ENCODE measurements around the gene KCNN4. TPM values are rescaled to one million over a fixed set of nuclear protein-coding genes. Genes with fewer than 3 reads are reported as not detected.
A peak's percentile ranks its signal among the peaks of the same experiment; 100 is the strongest.
"Not testable (repeated sequence)": the region's sequence is repeated elsewhere in the genome, so short reads cannot be mapped to it uniquely, and the experiment has no call there.

The KCNN4 gene
- total RNA-seq, 1 donor from 2014 or later, result 185 TPM

- H3K4me3 Mint-ChIP-seq, result peak overlapping the region; percentile 50
- peak overlapping the region; percentile 90 for H3K27ac Mint-ChIP-seq
- H3K9me3 Mint-ChIP-seq; H3K27me3 Mint-ChIP-seq (ENCODE audit: insufficient read depth); DNase-seq (ENCODE audit: low spot score): not testable (repeated sequence)
- H3K36me3 Mint-ChIP-seq (ENCODE audit: low read depth), result peaks cover 65% of the 10 kb centered on the region
- intact Hi-C loops (cut with micrococcal nuclease), result loop anchor here (1.0 to 5.0 kb wide), 5 partner anchors 10 to 237 kb away; partner anchors contain the start of genes ETHE1 and SMG9
- peaks cover 84% of the 10 kb centered on the region for H3K4me1 Mint-ChIP-seq (ENCODE audit: low read depth)
Measured at GRCh38 chr19:43764684-43765083, 16.1 kb downstream of the KCNN4 start.

DNA sequence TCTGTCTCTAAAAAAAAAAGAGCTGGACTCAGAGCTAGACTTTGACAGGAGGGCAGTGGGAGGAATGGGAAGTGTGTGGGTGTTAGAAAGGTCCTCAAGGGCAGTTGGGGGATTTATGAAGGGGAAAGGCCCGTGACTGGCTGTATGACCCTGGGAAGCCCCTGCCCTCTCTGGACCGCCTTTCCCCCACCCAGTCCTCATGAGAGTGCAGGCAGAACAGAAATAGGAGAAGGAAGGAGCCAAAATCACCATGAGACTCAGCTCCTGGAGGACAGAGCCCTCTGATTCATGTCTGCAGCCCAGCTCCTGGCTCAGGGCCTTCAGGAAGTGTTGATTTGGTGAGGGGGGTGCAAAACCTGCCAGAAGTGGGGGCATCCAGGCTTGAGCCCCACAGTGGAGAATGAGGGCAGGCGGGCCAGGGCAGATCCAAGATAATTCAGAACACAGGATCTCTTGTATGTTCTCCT, 17.3 kb downstream of the KCNN4 start:
- peaks cover 61% of the 10 kb centered on the region for H3K36me3 Mint-ChIP-seq (ENCODE audit: low read depth)
- peak overlapping the region; percentile 89 for H3K27ac Mint-ChIP-seq
- peak overlapping the region; percentile 57 for H3K4me3 Mint-ChIP-seq
- no peaks in the 10 kb centered on the region for H3K9me3 Mint-ChIP-seq
- intact Hi-C loops (cut with micrococcal nuclease), result no loop called here
- no peak for DNase-seq (ENCODE audit: low spot score)
- H3K27me3 Mint-ChIP-seq (ENCODE audit: insufficient read depth), result no peaks in the 10 kb centered on the region
- H3K4me1 Mint-ChIP-seq (ENCODE audit: low read depth), result peaks cover 81% of the 10 kb centered on the region

DNA sequence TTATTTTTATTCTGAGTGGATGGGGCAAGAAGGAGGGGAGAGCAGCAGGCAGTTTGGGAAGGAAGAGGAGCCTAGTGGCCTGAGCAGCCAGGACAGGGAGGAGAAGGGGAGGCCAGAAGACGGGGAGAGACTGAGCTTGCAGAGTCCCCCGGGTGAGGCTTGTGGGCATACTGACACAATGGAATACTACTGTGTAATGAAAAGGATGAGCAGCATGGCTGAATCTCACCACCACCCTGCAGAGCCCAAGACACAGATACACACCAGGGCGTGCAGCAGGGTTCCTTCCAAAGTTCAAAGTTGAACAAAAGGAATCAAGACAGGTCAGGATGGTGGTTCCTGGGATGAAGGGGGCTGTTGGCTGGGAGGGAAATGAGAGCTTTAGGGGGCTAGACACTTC, 18.0 kb downstream of the KCNN4 start:
- no peak for DNase-seq (ENCODE audit: low spot score)
- Mint-ChIP-seq H3K36me3 (ENCODE audit: low read depth) (peaks cover 56% of the 10 kb centered on the region), H3K27ac (peak overlapping the region; percentile 89), H3K4me1 (ENCODE audit: low read depth) (peaks cover 74% of the 10 kb centered on the region), H3K27me3 (ENCODE audit: insufficient read depth) (no peaks in the 10 kb centered on the region), H3K9me3 (no peaks in the 10 kb centered on the region), H3K4me3 (no peak overlapping the region)
- intact Hi-C loops (cut with micrococcal nuclease), result no loop called here

GRCh38 chr19:43760941-43761340, 19.8 kb downstream of the KCNN4 start:
- no peak for DNase-seq (ENCODE audit: low spot score)
- peak overlapping the region; percentile 76 for H3K27ac Mint-ChIP-seq

GRCh38 chr19:43759515-43759914, 21.3 kb downstream of the KCNN4 start:
- Mint-ChIP-seq H3K36me3 (ENCODE audit: low read depth) (peaks cover 48% of the 10 kb centered on the region), H3K4me1 (ENCODE audit: low read depth) (peaks cover 61% of the 10 kb centered on the region), H3K27ac (peak overlapping the region; percentile 5), H3K4me3 (no peak overlapping the region), H3K9me3 (no peaks in the 10 kb centered on the region), H3K27me3 (ENCODE audit: insufficient read depth) (peaks cover 1% of the 10 kb centered on the region)
- intact Hi-C loops (cut with micrococcal nuclease), result no loop called here
- DNase-seq (ENCODE audit: low spot score), result no peak

More at GRCh38 chr19:43760941-43761340, 19.8 kb downstream of the KCNN4 start:
- peaks cover 47% of the 10 kb centered on the region for H3K36me3 Mint-ChIP-seq (ENCODE audit: low read depth)
- no peaks in the 10 kb centered on the region for H3K9me3 Mint-ChIP-seq
- H3K4me1 Mint-ChIP-seq (ENCODE audit: low read depth), result peaks cover 74% of the 10 kb centered on the region
- no peak overlapping the region for H3K4me3 Mint-ChIP-seq
- no peaks in the 10 kb centered on the region for H3K27me3 Mint-ChIP-seq (ENCODE audit: insufficient read depth)
- intact Hi-C loops (cut with micrococcal nuclease), result no loop called here

GRCh38 chr19:43755256-43755801, 25.4 kb downstream of the KCNN4 start:
- Mint-ChIP-seq H3K4me1 (ENCODE audit: low read depth) (peaks cover 52% of the 10 kb centered on the region), H3K9me3 (no peaks in the 10 kb centered on the region), H3K27me3 (ENCODE audit: insufficient read depth) (peaks cover 2% of the 10 kb centered on the region), H3K36me3 (ENCODE audit: low read depth) (peaks cover 40% of the 10 kb centered on the region), H3K27ac (peak overlapping the region; percentile 100), H3K4me3 (peak overlapping the region; percentile 98)
- intact Hi-C loops (cut with micrococcal nuclease), result loop anchor here (2.0 kb wide), 1 partner anchor 223 kb away; the partner anchor contains the start of gene ZNF575
- peak; percentile 79 for DNase-seq (ENCODE audit: low spot score)

DNA sequence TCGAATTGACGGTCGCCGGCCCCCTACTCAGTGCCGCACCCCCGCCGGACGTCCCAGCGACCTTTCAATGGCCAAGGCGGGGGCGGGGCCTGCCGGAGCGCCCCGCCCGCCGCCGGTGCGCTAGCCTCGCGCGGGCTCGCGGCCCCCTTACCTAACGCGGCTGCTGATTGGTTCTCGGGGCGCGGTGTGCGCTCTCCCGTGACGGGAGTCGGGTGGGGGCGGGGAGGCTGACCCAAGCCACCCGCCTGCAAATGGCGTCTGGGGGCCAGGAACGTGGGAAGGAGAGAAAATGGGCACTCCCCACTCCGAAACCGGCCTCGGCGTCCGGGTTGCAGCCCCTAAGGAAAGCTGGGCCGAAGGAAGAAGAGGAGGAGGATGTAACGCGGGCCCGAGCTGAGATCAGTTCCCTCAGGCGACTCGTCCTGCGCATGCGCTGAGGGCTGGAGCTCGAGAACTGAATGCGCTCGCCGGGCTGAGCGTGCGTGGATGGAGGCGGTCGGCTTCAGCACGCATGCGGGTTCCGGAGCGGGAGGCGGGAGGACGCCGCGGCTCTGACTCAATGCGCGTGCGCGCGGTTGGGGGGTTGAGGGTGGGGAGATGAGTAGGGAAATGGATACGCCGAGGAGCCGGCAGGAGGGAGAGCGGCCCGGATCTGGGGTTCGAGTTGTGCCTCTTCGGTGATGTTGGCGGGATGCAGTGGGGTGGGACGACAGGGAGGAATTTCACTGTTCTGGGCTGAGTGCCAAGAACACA, 26.1 kb downstream of the KCNN4 start, which contains the start of gene SMG9:
Gene SMG9 (minus strand): TSS at position 460 of the 753 bp plus-strand sequence. CDS start 4,221 bp downstream, outside the sequence.
- H3K4me3 Mint-ChIP-seq, result peak within 1 kb of the TSS; percentile 98
- intact Hi-C loops (cut with micrococcal nuclease), result loop anchor here (1.0 to 2.0 kb wide), 11 partner anchors 9 to 993 kb away; partner anchors contain the start of genes IRGQ, ZNF283, ZNF428 and ZNF575
- peak; percentile 99 for DNase-seq (ENCODE audit: low spot score)
- H3K36me3 Mint-ChIP-seq (ENCODE audit: low read depth), result peaks cover 46% of the 10 kb centered on the region
- H3K4me1 Mint-ChIP-seq (ENCODE audit: low read depth), result peaks cover 57% of the 10 kb centered on the region
- peaks cover 2% of the 10 kb centered on the region for H3K27me3 Mint-ChIP-seq (ENCODE audit: insufficient read depth)
- peak within 1 kb of the TSS; percentile 100 for H3K27ac Mint-ChIP-seq
- H3K9me3 Mint-ChIP-seq, result no peaks in the 10 kb centered on the region

GRCh38 chr19:43754253-43754502, 26.6 kb downstream of the KCNN4 start:
- peaks cover 43% of the 10 kb centered on the region for H3K36me3 Mint-ChIP-seq (ENCODE audit: low read depth)
- H3K27me3 Mint-ChIP-seq (ENCODE audit: insufficient read depth), result peaks cover 2% of the 10 kb centered on the region
- H3K4me3 Mint-ChIP-seq, result peak overlapping the region; percentile 98
- H3K4me1 Mint-ChIP-seq (ENCODE audit: low read depth), result peaks cover 57% of the 10 kb centered on the region
- no peaks in the 10 kb centered on the region for H3K9me3 Mint-ChIP-seq
- DNase-seq (ENCODE audit: low spot score), result no peak
- H3K27ac Mint-ChIP-seq, result peak overlapping the region; percentile 100
- intact Hi-C loops (cut with micrococcal nuclease), result loop anchor here (1.0 to 2.0 kb wide), 11 partner anchors 9 to 993 kb away; partner anchors contain the start of genes IRGQ, ZNF283, ZNF428 and ZNF575

DNA sequence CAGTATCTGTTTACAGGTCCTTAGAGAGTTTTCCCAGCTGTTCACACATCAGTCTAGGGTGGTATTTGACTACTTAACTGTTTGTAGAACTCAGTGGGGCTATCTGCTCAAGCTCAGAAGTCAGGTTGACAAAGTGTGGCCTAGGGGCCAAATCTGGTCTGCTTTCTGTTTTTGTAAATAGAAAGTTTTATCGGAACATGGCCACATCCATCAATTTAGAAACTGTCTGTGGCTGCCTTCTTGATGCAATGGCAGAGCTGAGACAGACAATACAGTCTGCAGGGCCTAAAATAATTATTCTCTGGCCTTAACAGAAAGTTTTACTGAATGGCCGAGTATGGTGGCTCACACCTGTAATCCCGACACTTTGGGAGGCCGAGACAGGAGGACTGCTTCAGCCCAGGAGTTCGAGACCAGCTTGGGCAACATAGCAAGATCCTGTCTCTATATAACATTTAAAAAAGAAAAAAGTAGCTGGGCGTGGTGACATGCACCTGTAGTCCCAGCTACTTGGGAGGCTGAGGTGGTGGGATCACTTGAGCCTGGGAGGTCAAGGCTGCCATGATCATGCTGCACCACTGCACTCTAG, 28.4 kb downstream of the KCNN4 start:
- Mint-ChIP-seq H3K27ac (peak overlapping the region; percentile 65), H3K27me3 (ENCODE audit: insufficient read depth) (peaks cover 2% of the 10 kb centered on the region), H3K4me3 (peak overlapping the region; percentile 2), H3K9me3 (no peaks in the 10 kb centered on the region), H3K36me3 (ENCODE audit: low read depth) (peaks cover 51% of the 10 kb centered on the region), H3K4me1 (ENCODE audit: low read depth) (peaks cover 56% of the 10 kb centered on the region)
- intact Hi-C loops (cut with micrococcal nuclease), result no loop called here
- no peak for DNase-seq (ENCODE audit: low spot score)

DNA sequence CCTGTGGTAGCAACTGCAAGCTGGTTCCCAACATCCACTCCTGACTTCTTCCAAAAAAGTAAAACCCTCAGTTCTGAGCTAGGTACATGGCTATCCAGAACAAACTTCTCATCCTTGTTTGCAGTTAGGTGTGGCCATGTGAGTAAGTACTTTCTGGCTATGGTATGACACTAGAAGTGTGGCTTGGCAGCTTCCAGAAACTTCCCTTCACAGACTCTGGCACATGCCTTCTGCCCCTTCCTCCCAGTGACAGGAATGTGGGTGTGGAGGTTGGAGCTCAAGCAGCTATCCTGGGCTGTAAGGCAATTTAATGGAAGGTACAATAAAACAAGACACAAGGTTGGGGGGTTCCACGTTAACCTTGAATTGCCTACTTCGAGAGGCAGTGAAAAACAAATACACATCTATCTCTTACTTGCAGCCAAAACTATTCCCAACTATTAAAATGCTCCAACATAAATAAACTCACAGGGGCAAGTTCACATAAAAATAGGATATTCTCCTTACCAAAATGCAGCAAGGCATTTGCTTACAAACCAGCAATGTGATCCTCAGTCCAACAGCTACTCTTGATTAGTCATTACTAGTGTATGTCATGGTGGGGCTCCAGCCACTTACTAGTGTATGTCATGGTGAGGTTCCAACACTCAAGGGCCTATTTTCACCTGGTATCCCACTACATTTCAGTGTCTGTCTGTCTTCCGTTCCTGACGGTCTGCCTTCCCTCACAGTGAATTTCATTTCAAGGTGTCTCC, 29.1 kb downstream of the KCNN4 start:
- H3K9me3 Mint-ChIP-seq, result no peaks in the 10 kb centered on the region
- peaks cover 54% of the 10 kb centered on the region for H3K36me3 Mint-ChIP-seq (ENCODE audit: low read depth)
- DNase-seq (ENCODE audit: low spot score), result no peak
- intact Hi-C loops (cut with micrococcal nuclease), result no loop called here
- peak overlapping the region; percentile 2 for H3K4me3 Mint-ChIP-seq
- peaks cover 2% of the 10 kb centered on the region for H3K27me3 Mint-ChIP-seq (ENCODE audit: insufficient read depth)
- peak overlapping the region; percentile 65 for H3K27ac Mint-ChIP-seq
- peaks cover 49% of the 10 kb centered on the region for H3K4me1 Mint-ChIP-seq (ENCODE audit: low read depth)

DNA sequence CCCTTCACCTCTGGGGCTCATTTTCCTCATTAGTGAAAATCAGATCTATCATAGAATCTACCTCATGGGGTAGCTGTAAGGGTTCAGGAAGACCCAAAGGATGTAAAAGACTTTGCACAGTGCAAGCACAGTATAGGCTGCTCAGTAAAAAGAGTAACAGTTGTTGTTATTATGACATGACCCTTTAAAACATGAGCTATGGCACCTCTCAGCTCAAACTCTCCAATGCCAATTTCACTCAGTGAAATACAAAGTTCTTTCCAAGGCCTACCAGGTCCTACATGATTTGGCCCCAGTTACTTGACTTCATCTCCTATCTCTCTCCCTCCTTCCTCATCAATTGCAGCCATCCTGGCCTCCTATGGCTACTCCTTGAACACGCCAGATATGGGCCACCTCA, 30.9 kb downstream of the KCNN4 start:
- Mint-ChIP-seq H3K27me3 (ENCODE audit: insufficient read depth) (peaks cover 2% of the 10 kb centered on the region), H3K36me3 (ENCODE audit: low read depth) (peaks cover 54% of the 10 kb centered on the region), H3K4me1 (ENCODE audit: low read depth) (peaks cover 48% of the 10 kb centered on the region), H3K27ac (no peak overlapping the region), H3K4me3 (no peak overlapping the region), H3K9me3 (no peaks in the 10 kb centered on the region)
- intact Hi-C loops (cut with micrococcal nuclease), result no loop called here
- no peak for DNase-seq (ENCODE audit: low spot score)

DNA sequence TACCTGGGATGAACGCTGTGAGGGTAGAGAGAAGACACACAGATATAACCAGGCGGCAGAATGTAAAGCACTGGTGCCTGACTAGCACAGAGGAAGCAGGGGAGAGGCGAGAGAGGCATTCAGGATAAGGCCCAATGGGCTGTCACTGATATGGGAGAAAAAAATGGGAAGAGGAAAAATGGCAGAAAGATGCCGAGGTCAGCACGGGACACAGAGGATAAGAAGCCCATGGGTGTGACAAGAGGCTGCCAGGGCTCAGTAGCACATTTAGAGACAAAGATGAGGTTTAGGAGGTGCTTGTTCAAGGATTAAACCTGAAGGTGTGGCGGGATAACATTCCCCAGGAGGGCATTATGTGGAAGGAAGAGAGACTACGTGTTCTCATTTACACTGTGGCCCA, 31.6 kb downstream of the KCNN4 start:
- Mint-ChIP-seq H3K4me3 (no peak overlapping the region), H3K4me1 (ENCODE audit: low read depth) (peaks cover 51% of the 10 kb centered on the region), H3K9me3 (no peaks in the 10 kb centered on the region), H3K36me3 (ENCODE audit: low read depth) (peaks cover 59% of the 10 kb centered on the region), H3K27ac (peak overlapping the region; percentile 19), H3K27me3 (ENCODE audit: insufficient read depth) (no peaks in the 10 kb centered on the region)
- no peak for DNase-seq (ENCODE audit: low spot score)
- intact Hi-C loops (cut with micrococcal nuclease), result no loop called here
